Nephron progenitor cell (in vitro differentiated cells): Measurements from ENCODE around the gene SOX11.

Experiments used
- DNase-seq: peaks from one replicate; pipeline ENCODE4 v3.0.0; 2021
- H3K27ac Mint-ChIP-seq: 2 replicates; pipeline ENCODE4 v1.8.0; 2021; ENCODE audit warnings: mild to moderate bottlenecking, moderate library complexity, mixed read lengths
- H3K27me3 Mint-ChIP-seq: 2 replicates; pipeline ENCODE4 v1.8.0; 2021; ENCODE audit warnings: mild to moderate bottlenecking, low read depth, mixed read lengths; ENCODE audit not compliant: poor library complexity
- H3K36me3 Mint-ChIP-seq: 2 replicates; pipeline ENCODE4 v1.8.0; 2021; ENCODE audit warnings: low read depth, mixed read lengths
- H3K4me1 Mint-ChIP-seq: 2 replicates; pipeline ENCODE4 v1.8.0; 2021; ENCODE audit warnings: mixed read lengths
- H3K4me3 Mint-ChIP-seq: 2 replicates; pipeline ENCODE4 v1.8.0; 2021; ENCODE audit warnings: mild to moderate bottlenecking, moderate library complexity, mixed read lengths
- H3K9me3 Mint-ChIP-seq: 2 replicates; pipeline ENCODE4 v1.8.0; 2021; ENCODE audit warnings: mild to moderate bottlenecking, moderate library complexity, mixed read lengths
- CTCF ChIP-seq: fragments of 200-600 bp; sonication (generic); IDR thresholded peaks from 2 replicates; pipeline ENCODE4 v1.5.0; 2021; ENCODE audit warnings: antibody characterized with exemption

Gene SOX11

GRCh38 chr2:5705490-5705889 is 13.3 kb downstream of the SOX11 start:
- H3K36me3 Mint-ChIP-seq, result peaks cover 36% of the 10 kb centered on the region
- H3K27ac Mint-ChIP-seq, result no peak overlapping the region
- H3K27me3 Mint-ChIP-seq, result peaks cover 9% of the 10 kb centered on the region
- TF ChIP-seq CTCF, result no peak
- peaks cover 4% of the 10 kb centered on the region for H3K9me3 Mint-ChIP-seq
- H3K4me1 Mint-ChIP-seq, result peaks cover 11% of the 10 kb centered on the region
- no peak overlapping the region for H3K4me3 Mint-ChIP-seq
- DNase-seq, result no peak

- Mint-ChIP-seq H3K4me3 (no peak overlapping the region), H3K27me3 (peaks cover 6% of the 10 kb centered on the region), H3K9me3 (peaks cover 8% of the 10 kb centered on the region), H3K27ac (no peak overlapping the region), H3K4me1 (no peaks in the 10 kb centered on the region), H3K36me3 (peaks cover 24% of the 10 kb centered on the region)
- no peak for TF ChIP-seq CTCF
- no peak for DNase-seq
Measured at GRCh38 chr2:5706717-5707455, 14.7 kb downstream of the SOX11 start.

- DNase-seq, result no peak
- no peaks in the 10 kb centered on the region for H3K27me3 Mint-ChIP-seq
- no peak overlapping the region for H3K27ac Mint-ChIP-seq
- peaks cover 4% of the 10 kb centered on the region for H3K9me3 Mint-ChIP-seq
- H3K4me1 Mint-ChIP-seq, result no peaks in the 10 kb centered on the region
- no peak for TF ChIP-seq CTCF
- no peak overlapping the region for H3K4me3 Mint-ChIP-seq
- no peaks in the 10 kb centered on the region for H3K36me3 Mint-ChIP-seq
Measured at GRCh38 chr2:5710615-5711014, 18.4 kb downstream of the SOX11 start.

- DNase-seq, result no peak
- no peak overlapping the region for H3K27ac Mint-ChIP-seq
- no peaks in the 10 kb centered on the region for H3K36me3 Mint-ChIP-seq
- H3K9me3 Mint-ChIP-seq, result peaks cover 4% of the 10 kb centered on the region
- no peak overlapping the region for H3K4me3 Mint-ChIP-seq
- no peaks in the 10 kb centered on the region for H3K4me1 Mint-ChIP-seq
- no peaks in the 10 kb centered on the region for H3K27me3 Mint-ChIP-seq
- no peak for TF ChIP-seq CTCF
Measured at GRCh38 chr2:5713101-5713500, 20.9 kb downstream of the SOX11 start.

- no peak overlapping the region for H3K27ac Mint-ChIP-seq
- TF ChIP-seq CTCF, result no peak
- peaks cover 10% of the 10 kb centered on the region for H3K4me1 Mint-ChIP-seq
- DNase-seq, result no peak
- no peak overlapping the region for H3K4me3 Mint-ChIP-seq
- H3K27me3 Mint-ChIP-seq, result no peaks in the 10 kb centered on the region
- H3K36me3 Mint-ChIP-seq, result no peaks in the 10 kb centered on the region
- peaks cover 15% of the 10 kb centered on the region for H3K9me3 Mint-ChIP-seq
Measured at GRCh38 chr2:5719629-5720334, 27.6 kb downstream of the SOX11 start.
